Measurements from ENCODE around the gene ARHGAP33. TPM values are rescaled to one million over a fixed set of nuclear protein-coding genes. Genes with fewer than 3 reads are reported as not detected.

Gene ARHGAP33
- total RNA-seq, 4 donors from 2014 or later, result 3.3 to 11.2 (median 7.7) TPM

GRCh38 chr19:35786299-35787160 lies 11.2 kb downstream of the ARHGAP33 start:
- no peaks in the 10 kb centered on the region for H3K9me3 ChIP-seq
- H3K4me1 ChIP-seq, result no peaks in the 10 kb centered on the region
- H3K27me3 ChIP-seq, result peaks cover 0 to 10% (median 0%) of the 10 kb centered on the region in 4 donors
- WGBS, result 90% methylated on average over 27 of the region's 31 CpGs
- no peak overlapping the region for H3K4me3 ChIP-seq
- H3K27ac ChIP-seq (replicated peaks in 1 of 4), result no peak overlapping the region
- no peak for DNase-seq (ENCODE audit: extremely low spot score)
- no peak for TF ChIP-seq POLR2A (IDR thresholded peaks at IDR 0.05; ENCODE audit: low read depth)
- TF ChIP-seq CTCF (IDR thresholded peaks at IDR 0.05), result no peak
- TF ChIP-seq POLR2AphosphoS5 (IDR thresholded peaks at IDR 0.05), result no peak
- TF ChIP-seq EP300 (IDR thresholded peaks at IDR 0.05), result no peak
- H3K36me3 ChIP-seq, result peaks cover 0 to 52% (median 24%) of the 10 kb centered on the region in 4 donors
- intact Hi-C loops (cut with DNase I), result loop anchor here (10.0 kb wide), 1 partner anchor 68 kb away; the partner anchor contains the start of genes KIRREL2 and NPHS1

- 89% methylated on average over 12 of the region's 15 CpGs for WGBS
- H3K27ac ChIP-seq (replicated peaks in 1 of 4), result no peak overlapping the region
- no peak for DNase-seq (ENCODE audit: extremely low spot score)
- intact Hi-C loops (cut with DNase I), result loop anchor here (10.0 kb wide), 1 partner anchor 67 kb away; the partner anchor contains the start of genes KIRREL2 and NPHS1
- no peak overlapping the region for H3K4me3 ChIP-seq
- peaks cover 0 to 10% (median 0%) of the 10 kb centered on the region in 4 donors for H3K27me3 ChIP-seq
- H3K4me1 ChIP-seq, result no peaks in the 10 kb centered on the region
- no peaks in the 10 kb centered on the region for H3K9me3 ChIP-seq
- TF ChIP-seq EP300 (IDR thresholded peaks at IDR 0.05), result no peak
- TF ChIP-seq POLR2A (IDR thresholded peaks at IDR 0.05; ENCODE audit: low read depth), result no peak
- TF ChIP-seq POLR2AphosphoS5 (IDR thresholded peaks at IDR 0.05), result no peak
- TF ChIP-seq CTCF (IDR thresholded peaks at IDR 0.05), result no peak
- peaks cover 0 to 45% (median 17%) of the 10 kb centered on the region in 4 donors for H3K36me3 ChIP-seq
Measured at GRCh38 chr19:35787227-35787799, 11.9 kb downstream of the ARHGAP33 start.

- H3K27me3 ChIP-seq, result peaks cover 0 to 15% (median 0%) of the 10 kb centered on the region in 4 donors
- intact Hi-C loops (cut with DNase I), result loop anchor here (10.0 kb wide), 1 partner anchor 66 kb away; the partner anchor contains the start of genes KIRREL2 and NPHS1
- H3K4me3 ChIP-seq, result no peak overlapping the region
- H3K4me1 ChIP-seq, result no peaks in the 10 kb centered on the region
- H3K27ac ChIP-seq (replicated peaks in 1 of 4), result no peak overlapping the region
- H3K36me3 ChIP-seq, result peaks cover 0 to 35% (median 13%) of the 10 kb centered on the region in 4 donors
- no peak for TF ChIP-seq POLR2AphosphoS5 (IDR thresholded peaks at IDR 0.05)
- no peak for TF ChIP-seq EP300 (IDR thresholded peaks at IDR 0.05)
- no peak for TF ChIP-seq POLR2A (IDR thresholded peaks at IDR 0.05; ENCODE audit: low read depth)
- no peak for TF ChIP-seq CTCF (IDR thresholded peaks at IDR 0.05)
- no peaks in the 10 kb centered on the region for H3K9me3 ChIP-seq
- DNase-seq (ENCODE audit: extremely low spot score), result no peak
- WGBS, result 81% methylated on average over 12 of the region's 12 CpGs
Measured at GRCh38 chr19:35788205-35788960, 13.0 kb downstream of the ARHGAP33 start.

- no peak for TF ChIP-seq POLR2A (IDR thresholded peaks at IDR 0.05; ENCODE audit: low read depth)
- no peak for TF ChIP-seq EP300 (IDR thresholded peaks at IDR 0.05)
- TF ChIP-seq CTCF (IDR thresholded peaks at IDR 0.05), result no peak
- TF ChIP-seq POLR2AphosphoS5 (IDR thresholded peaks at IDR 0.05), result no peak
- intact Hi-C loops (cut with DNase I), result loop anchor here (10.0 kb wide), 1 partner anchor 65 kb away; the partner anchor contains the start of genes KIRREL2 and NPHS1
- DNase-seq (ENCODE audit: extremely low spot score), result no peak
- no peak overlapping the region for H3K27ac ChIP-seq (replicated peaks in 1 of 4)
- peaks cover 0 to 25% (median 9%) of the 10 kb centered on the region in 4 donors for H3K36me3 ChIP-seq
- H3K27me3 ChIP-seq, result peaks cover 0 to 15% (median 0%) of the 10 kb centered on the region in 4 donors
- no peaks in the 10 kb centered on the region for H3K4me1 ChIP-seq
- H3K4me3 ChIP-seq, result no peak overlapping the region
- 83% methylated on average over 4 of the region's 11 CpGs for WGBS
- H3K9me3 ChIP-seq, result no peaks in the 10 kb centered on the region
Measured at GRCh38 chr19:35789195-35789977, 14.0 kb downstream of the ARHGAP33 start.

Measured in esophagus muscularis mucosa (tissue), 4 donors.